ENCODE measurements around the gene NLRP7. TPM values are rescaled to one million over a fixed set of nuclear protein-coding genes. Genes with fewer than 3 reads are reported as not detected.
"Not testable (repeated sequence)": the region's sequence is repeated elsewhere in the genome, so short reads cannot be mapped to it uniquely, and the experiment has no call there.

The NLRP7 gene
- total and polyA plus RNA-seq, 2 of the 4 experiments (the other 2 are of a cell fraction): not detected

GRCh38 chr19:54943772-54944361 lies 3.5 kb downstream of the NLRP7 start:
- POLR2A ChIA-PET (ENCODE audit: unreplicated experiment): not testable (repeated sequence)

GRCh38 chr19:54939538-54939937 lies 7.8 kb downstream of the NLRP7 start:
- H3K23ac ChIP-seq (ENCODE audit: low read depth, low read length); H4K5ac ChIP-seq (ENCODE audit: low read depth, low read length); POLR2A ChIA-PET (ENCODE audit: unreplicated experiment); H3K36me3 ChIP-seq (ENCODE audit: control insufficient read depth, insufficient read depth, low read length); H2AK9ac ChIP-seq (replicated peaks; ENCODE audit: low read depth, low read length, poor library complexity); H3K4me3 ChIP-seq (ENCODE audit: insufficient read depth, low read depth, low read length); H2AFZ ChIP-seq (replicated peaks; ENCODE audit: low read length, poor library complexity); H4K91ac ChIP-seq (ENCODE audit: insufficient read depth, low read depth, low read length); H3K9me1 ChIP-seq (ENCODE audit: insufficient read depth, low read length); DNase-seq; H4K20me1 ChIP-seq (ENCODE audit: insufficient read depth, low read length); H3K18ac ChIP-seq (ENCODE audit: low read depth, low read length); H3K4me2 ChIP-seq (ENCODE audit: low read depth, low read length); H3K27ac ChIP-seq (ENCODE audit: insufficient read depth, low read length); H2BK20ac ChIP-seq (ENCODE audit: low read depth, low read length); H3K9ac ChIP-seq (ENCODE audit: low read depth, low read length); H3K4ac ChIP-seq (ENCODE audit: low read depth, low read length); H4K8ac ChIP-seq (ENCODE audit: low read depth in 2 of 2, low read length in 2 of 2); H2BK15ac ChIP-seq (ENCODE audit: low read depth, low read length); ATAC-seq (ENCODE audit: low read depth); intact Hi-C loops (cut with micrococcal nuclease); dilution Hi-C loops (cut with HindIII; ENCODE audit: low sequenced_read_pairs, unreplicated experiment); CTCF ChIA-PET; in situ Hi-C loops (cut with MboI; ENCODE audit: low sequenced_read_pairs); BruUV-seq (replicated peaks); H2BK5ac ChIP-seq (ENCODE audit: low read depth, low read length, poor library complexity, severe bottlenecking); H3K4me1 ChIP-seq (ENCODE audit: control insufficient read depth, insufficient read depth, low read length); H3K79me1 ChIP-seq (ENCODE audit: low read depth in 1 of 2, low read length in 2 of 2); H3K14ac ChIP-seq (replicated peaks; ENCODE audit: low read depth, low read length); H3K56ac ChIP-seq (ENCODE audit: extremely low read depth, insufficient read depth, low read length); H2BK120ac ChIP-seq (ENCODE audit: low read depth, low read length); H2AK5ac ChIP-seq (ENCODE audit: low read depth, low read length); H3K27me3 ChIP-seq (ENCODE audit: control insufficient read depth, insufficient read depth, low read length): not testable (repeated sequence)
- 51% methylated on average over 4 of the region's 28 CpGs; no CpG with 5 or more reads in 1 of the 2 experiments for WGBS, 2 experiments (ENCODE audit: extremely low coverage in 2 of 2, insufficient read length in 1 of 2)
- H3K9me3 ChIP-seq (ENCODE audit: control insufficient read depth, insufficient read depth, low read length): peaks cover 41% of the 10 kb centered on the region

More at GRCh38 chr19:54943772-54944361, 3.5 kb downstream of the NLRP7 start:
- H2AFZ ChIP-seq (replicated peaks; ENCODE audit: low read length, poor library complexity); H3K9me1 ChIP-seq (ENCODE audit: insufficient read depth, low read length); H3K4ac ChIP-seq (ENCODE audit: low read depth, low read length); H4K8ac ChIP-seq (ENCODE audit: low read depth in 2 of 2, low read length in 2 of 2); H3K56ac ChIP-seq (ENCODE audit: extremely low read depth, insufficient read depth, low read length); H3K27ac ChIP-seq (ENCODE audit: insufficient read depth, low read length); H2BK5ac ChIP-seq (ENCODE audit: low read depth, low read length, poor library complexity, severe bottlenecking); H2BK20ac ChIP-seq (ENCODE audit: low read depth, low read length); H2AK9ac ChIP-seq (replicated peaks; ENCODE audit: low read depth, low read length, poor library complexity); DNase-seq; in situ Hi-C loops (cut with MboI; ENCODE audit: low sequenced_read_pairs); H3K4me1 ChIP-seq (ENCODE audit: control insufficient read depth, insufficient read depth, low read length); H3K36me3 ChIP-seq (ENCODE audit: control insufficient read depth, insufficient read depth, low read length); H4K20me1 ChIP-seq (ENCODE audit: insufficient read depth, low read length); CTCF ChIA-PET; H2BK120ac ChIP-seq (ENCODE audit: low read depth, low read length); BruUV-seq (replicated peaks); ATAC-seq (ENCODE audit: low read depth); intact Hi-C loops (cut with micrococcal nuclease); H4K5ac ChIP-seq (ENCODE audit: low read depth, low read length); H4K91ac ChIP-seq (ENCODE audit: insufficient read depth, low read depth, low read length); H2BK15ac ChIP-seq (ENCODE audit: low read depth, low read length); H3K4me3 ChIP-seq (ENCODE audit: insufficient read depth, low read depth, low read length); H3K79me1 ChIP-seq (ENCODE audit: low read depth in 1 of 2, low read length in 2 of 2); H3K18ac ChIP-seq (ENCODE audit: low read depth, low read length); dilution Hi-C loops (cut with HindIII; ENCODE audit: low sequenced_read_pairs, unreplicated experiment); H3K14ac ChIP-seq (replicated peaks; ENCODE audit: low read depth, low read length); H2AK5ac ChIP-seq (ENCODE audit: low read depth, low read length); H3K4me2 ChIP-seq (ENCODE audit: low read depth, low read length); H3K9ac ChIP-seq (ENCODE audit: low read depth, low read length); H3K27me3 ChIP-seq (ENCODE audit: control insufficient read depth, insufficient read depth, low read length); H3K23ac ChIP-seq (ENCODE audit: low read depth, low read length): not testable (repeated sequence)
- H3K9me3 ChIP-seq (ENCODE audit: control insufficient read depth, insufficient read depth, low read length): peaks cover 33% of the 10 kb centered on the region
- WGBS, 2 experiments (ENCODE audit: extremely low coverage in 2 of 2, insufficient read length in 1 of 2): 45% methylated on average over 4 of the region's 11 CpGs; no CpG with 5 or more reads in 1 of the 2 experiments

All from IMR-90 (cell line).